IMR-90 (cell line): Measurements from ENCODE around the gene NECAB2. TPM values are rescaled to one million over a fixed set of nuclear protein-coding genes. Genes with fewer than 3 reads are reported as not detected.

Source experiments
- ATAC-seq: fragments of 200-7000 bp; cut with Tn5 transposase; 2 replicates; pipeline ENCODE4 v1.9.1; 2020; ENCODE audit warnings: low read depth, mild to moderate bottlenecking, moderate library complexity
- BruUV-seq: library from RNA; stranded (reverse); fragments of 400-500 nt; replicated peaks from 2 replicates; lab custom pipeline; 2021; lab: Mats Ljungman, UMichigan
- CTCF ChIA-PET: fragments of 300-600 bp; formaldehyde crosslinking; extraction: SDS; loops from one replicate; lab custom pipeline; 2021; ENCODE audit warnings: antibody characterized with exemption; lab: Yijun Ruan, JAX
- POLR2A ChIA-PET: fragments of 300-600 bp; sonication (Branson Sonifier 250); formaldehyde crosslinking; loops from one replicate; lab custom pipeline; 2022; ENCODE audit warnings: antibody characterized with exemption; ENCODE audit not compliant: unreplicated experiment; lab: Charles Lee
- DNase-seq: peaks from one replicate; pipeline ENCODE4 v3.0.0; 2013
- H2AFZ ChIP-seq: replicated peaks from 2 replicates; pipeline ENCODE3; 2013; ENCODE audit warnings: low read length, mild to moderate bottlenecking; ENCODE audit not compliant: poor library complexity
- H2AK5ac ChIP-seq: 2 replicates; pipeline ENCODE4 v1.6.1; 2013; ENCODE audit warnings: low read depth, low read length, inconsistent platforms
- H2AK9ac ChIP-seq: replicated peaks from 2 replicates; pipeline ENCODE3; 2013; ENCODE audit warnings: mild to moderate bottlenecking, low read depth, low read length, moderate library complexity; ENCODE audit not compliant: poor library complexity
- H2BK120ac ChIP-seq: 2 replicates; pipeline ENCODE4 v1.6.1; 2013; ENCODE audit warnings: low read depth, low read length, inconsistent platforms
- H2BK15ac ChIP-seq: 3 replicates; pipeline ENCODE4 v1.6.1; 2013; ENCODE audit warnings: low read depth, low read length, inconsistent platforms
- H2BK20ac ChIP-seq: 2 replicates; pipeline ENCODE4 v1.6.1; 2013; ENCODE audit warnings: low read depth, mild to moderate bottlenecking, inconsistent platforms, low read length, moderate library complexity
- H2BK5ac ChIP-seq: 2 replicates; pipeline ENCODE4 v1.6.1; 2013; ENCODE audit warnings: mild to moderate bottlenecking, low read depth, low read length, inconsistent platforms; ENCODE audit not compliant: poor library complexity, severe bottlenecking
- H3K14ac ChIP-seq: replicated peaks from 2 replicates; pipeline ENCODE4 v1.6.1; 2013; ENCODE audit warnings: low read depth, low read length, inconsistent platforms
- H3K18ac ChIP-seq: 2 replicates; pipeline ENCODE4 v1.6.1; 2013; ENCODE audit warnings: low read depth, low read length, control low read depth
- H3K23ac ChIP-seq: 2 replicates; pipeline ENCODE4 v1.6.1; 2013; ENCODE audit warnings: low read depth, low read length, inconsistent platforms
- H3K27ac ChIP-seq: 2 replicates; pipeline ENCODE4 v1.5.1; 2013; ENCODE audit warnings: mild to moderate bottlenecking, control low read depth, low read length; ENCODE audit not compliant: insufficient read depth
- H3K27me3 ChIP-seq: 2 replicates; pipeline ENCODE4 v1.6.1; 2013; ENCODE audit warnings: low read length; ENCODE audit not compliant: control insufficient read depth, insufficient read depth
- H3K36me3 ChIP-seq: 2 replicates; pipeline ENCODE4 v1.6.1; 2013; ENCODE audit warnings: low read length, mixed read lengths; ENCODE audit not compliant: control insufficient read depth, insufficient read depth
- H3K4ac ChIP-seq: 2 replicates; pipeline ENCODE4 v1.6.1; 2013; ENCODE audit warnings: low read depth, low read length, inconsistent platforms
- H3K4me1 ChIP-seq: 2 replicates; pipeline ENCODE4 v1.6.1; 2013; ENCODE audit warnings: low read length, mixed read lengths; ENCODE audit not compliant: control insufficient read depth, insufficient read depth
- H3K4me2 ChIP-seq: 2 replicates; pipeline ENCODE4 v1.6.1; 2013; ENCODE audit warnings: low read depth, mild to moderate bottlenecking, control low read depth, low read length, moderate library complexity
- H3K4me3 ChIP-seq: 2 replicates; pipeline ENCODE4 v1.5.1; 2013; ENCODE audit warnings: low read depth, mild to moderate bottlenecking, control low read depth, low read length, moderate library complexity; ENCODE audit not compliant: insufficient read depth
- H3K56ac ChIP-seq: 2 replicates; pipeline ENCODE4 v1.6.1; 2013; ENCODE audit warnings: low read length, inconsistent platforms; ENCODE audit not compliant: insufficient read depth; ENCODE audit errors: extremely low read depth
- H3K79me1 ChIP-seq, 2 experiments: 2 replicates each; pipeline ENCODE4 v1.6.1; 2013; ENCODE audit warnings: low read length in 2 of 2, inconsistent platforms in 1 of 2, low read depth in 1 of 2
- H3K9ac ChIP-seq: 2 replicates; pipeline ENCODE4 v1.6.1; 2013; ENCODE audit warnings: low read depth, low read length, control low read depth
- H3K9me1 ChIP-seq: 2 replicates; pipeline ENCODE4 v1.6.1; 2013; ENCODE audit warnings: low read length, inconsistent platforms; ENCODE audit not compliant: insufficient read depth
- H3K9me3 ChIP-seq: 2 replicates; pipeline ENCODE4 v1.6.1; 2013; ENCODE audit warnings: low read length; ENCODE audit not compliant: control insufficient read depth, insufficient read depth
- H4K20me1 ChIP-seq: 2 replicates; pipeline ENCODE4 v1.6.1; 2013; ENCODE audit warnings: low read length, inconsistent platforms; ENCODE audit not compliant: insufficient read depth
- H4K5ac ChIP-seq: 2 replicates; pipeline ENCODE4 v1.6.1; 2013; ENCODE audit warnings: mild to moderate bottlenecking, low read depth, low read length, control low read depth
- H4K8ac ChIP-seq, 2 experiments: 2 replicates each; pipeline ENCODE4 v1.6.1; 2013; ENCODE audit warnings: low read depth in 2 of 2, low read length in 2 of 2, control low read depth in 1 of 2, inconsistent platforms in 1 of 2
- H4K91ac ChIP-seq: 2 replicates; pipeline ENCODE4 v1.6.1; 2013; ENCODE audit warnings: low read depth, low read length, inconsistent platforms; ENCODE audit not compliant: insufficient read depth
- POLR2A ChIP-seq: IDR thresholded peaks from 2 replicates; pipeline ENCODE4 v1.6.1; 2012; ENCODE audit warnings: mild to moderate bottlenecking, low read depth, low read length
- USF2 ChIP-seq: fragments of 150-350 bp; IDR thresholded peaks from 2 replicates; pipeline ENCODE4 v1.6.1; 2017; ENCODE audit warnings: mild to moderate bottlenecking, antibody characterized with exemption, low read length, low read depth
- WGBS, 2 experiments: methylation state at CpG; one replicate each; pipeline versions ENCODE4 v1.1.5 to v1.1.7; 2013; ENCODE audit warnings: missing lambda C conversion rate in 2 of 2; ENCODE audit not compliant: insufficient read length in 1 of 2; ENCODE audit errors: extremely low coverage in 2 of 2; 5-methylcytosine and 5-hydroxymethylcytosine counted together
- dilution Hi-C: fragments of 300-500 bp; cut with HindIII; formaldehyde crosslinking; loops from one replicate; pipeline ENCODE4 v1.14.3; 2018; ENCODE audit warnings: low sequenced_read_pairs; ENCODE audit not compliant: unreplicated experiment
- in situ Hi-C: fragments of 300-500 bp; cut with MboI; formaldehyde crosslinking; loops from 3 replicates; pipeline ENCODE4 v1.14.3; 2019; ENCODE audit warnings: low sequenced_read_pairs, inconsistent platforms, mixed read lengths
- intact Hi-C: fragments of 100-400 bp; cut with micrococcal nuclease; formaldehyde crosslinking; loops from 2 replicates; pipeline ENCODE4 v1.10.0; 2022
- polyA plus RNA-seq, 3 experiments: library from polyadenylated mRNA; depleted of rRNA; stranded (reverse); fragments of >200 nt; gene quantifications; 2 replicates each; pipeline ENCODE4 v1.2.3, GENCODE V29; 2012; ENCODE audit warnings: low replicate concordance in 1 of 3
- total RNA-seq: library from RNA; depleted of rRNA; stranded (reverse); fragments of >200 nt; gene quantifications from 2 replicates; pipeline ENCODE4 v1.2.3, GENCODE V29; 2012

Gene NECAB2
- total and polyA plus RNA-seq, 2 of the 4 experiments (the other 2 are of a cell fraction), result 0.27 TPM; not detected in 1

GRCh38 chr16:84000989-84001642 lies 33.1 kb downstream of the NECAB2 start:
- H3K36me3 ChIP-seq, result no peaks in the 10 kb centered on the region
- no peaks in the 10 kb centered on the region for H3K9me3 ChIP-seq
- H3K56ac ChIP-seq, result no peak overlapping the region
- TF ChIP-seq POLR2A, result no peak
- peak; percentile 32; the same call in 1 of the 2 replicates for TF ChIP-seq USF2
- no peak overlapping the region for H3K14ac ChIP-seq
- H2BK120ac ChIP-seq, result no peak overlapping the region
- POLR2A ChIA-PET, result no interaction called here
- dilution Hi-C loops, result no loop called here
- no peak overlapping the region for H3K4ac ChIP-seq
- no peak overlapping the region for H3K9ac ChIP-seq
- no peak overlapping the region for H3K4me2 ChIP-seq
- no peak overlapping the region for H2AFZ ChIP-seq
- CTCF ChIA-PET, result no interaction called here
- no peak overlapping the region for H2BK15ac ChIP-seq
- BruUV-seq, result no TSS peak
- H3K27me3 ChIP-seq, result peaks cover 41% of the 10 kb centered on the region
- DNase-seq, result no peak
- no CpG with 5 or more reads among the region's 13 CpGs for WGBS, 2 experiments
- no peak overlapping the region for H3K23ac ChIP-seq
- H3K4me3 ChIP-seq, result no peak overlapping the region
- no peak overlapping the region for H4K5ac ChIP-seq
- H3K9me1 ChIP-seq, result 0 out of 2 replicates have a peak, but pooled peaks cover 3% of the 10 kb centered on the region
- no peak overlapping the region for H3K18ac ChIP-seq
- no peak overlapping the region for H3K27ac ChIP-seq
- no peak for ATAC-seq
- H4K91ac ChIP-seq, result no peak overlapping the region
- no peak overlapping the region for H2BK5ac ChIP-seq
- in situ Hi-C loops, result no loop called here
- H2AK9ac ChIP-seq, result no peak overlapping the region
- H3K4me1 ChIP-seq, result no peaks in the 10 kb centered on the region
- H4K8ac ChIP-seq, result no peak overlapping the region
- no peak overlapping the region for H2AK5ac ChIP-seq
- H3K79me1 ChIP-seq, result no peaks in the 10 kb centered on the region
- H2BK20ac ChIP-seq, result no peak overlapping the region
- intact Hi-C loops, result no loop called here
- H4K20me1 ChIP-seq, result no peaks in the 10 kb centered on the region; the same call in 1 of the 2 replicates
